Germinal center (tissue), 1 donor: Measurements from ENCODE around the gene SF3B1.

ENCODE experiments used
- DNase-seq: peaks from one replicate; pipeline ENCODE4 v3.0.0; 2012; ENCODE audit warnings: mixed read lengths, low spot score

The SF3B1 gene

DNA sequence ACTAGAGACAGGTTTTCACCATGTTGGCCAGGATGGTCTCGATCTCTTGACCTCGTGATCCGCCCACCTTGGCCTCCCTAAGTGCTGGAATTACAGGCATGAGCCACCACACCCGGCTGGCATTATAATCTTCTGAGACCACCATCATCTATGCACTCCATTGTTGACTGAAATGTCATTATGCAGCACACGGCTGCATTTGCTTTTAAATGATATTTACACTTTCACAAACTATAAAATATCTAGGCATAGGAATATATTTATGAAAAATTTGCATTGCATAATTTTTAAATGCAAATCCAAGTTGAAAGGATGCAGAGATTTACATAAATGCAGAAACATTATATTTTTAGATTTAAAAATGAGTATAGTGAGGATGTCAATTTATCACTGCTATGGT is 94.2 kb downstream of the SF3B1 start:
- DNase-seq, result no peak
